GM20000 (cell line): ENCODE results near the gene RAP2A.

Experiments
- DNase-seq: peaks from one replicate; pipeline ENCODE4 v3.0.0; 2012; ENCODE audit warnings: low spot score
- TF ChIP-seq, protein P1 (sequence below): IDR thresholded peaks from 2 replicates; pipeline ENCODE4 v1.5.1; 2012; ENCODE audit warnings: mild to moderate bottlenecking, control low read depth; ENCODE audit errors: extremely low read depth, missing control alignments

The RAP2A gene

GRCh38 chr13:97471711-97472110 lies 37.7 kb downstream of the RAP2A start:
- TF ChIP-seq, protein P1, sequence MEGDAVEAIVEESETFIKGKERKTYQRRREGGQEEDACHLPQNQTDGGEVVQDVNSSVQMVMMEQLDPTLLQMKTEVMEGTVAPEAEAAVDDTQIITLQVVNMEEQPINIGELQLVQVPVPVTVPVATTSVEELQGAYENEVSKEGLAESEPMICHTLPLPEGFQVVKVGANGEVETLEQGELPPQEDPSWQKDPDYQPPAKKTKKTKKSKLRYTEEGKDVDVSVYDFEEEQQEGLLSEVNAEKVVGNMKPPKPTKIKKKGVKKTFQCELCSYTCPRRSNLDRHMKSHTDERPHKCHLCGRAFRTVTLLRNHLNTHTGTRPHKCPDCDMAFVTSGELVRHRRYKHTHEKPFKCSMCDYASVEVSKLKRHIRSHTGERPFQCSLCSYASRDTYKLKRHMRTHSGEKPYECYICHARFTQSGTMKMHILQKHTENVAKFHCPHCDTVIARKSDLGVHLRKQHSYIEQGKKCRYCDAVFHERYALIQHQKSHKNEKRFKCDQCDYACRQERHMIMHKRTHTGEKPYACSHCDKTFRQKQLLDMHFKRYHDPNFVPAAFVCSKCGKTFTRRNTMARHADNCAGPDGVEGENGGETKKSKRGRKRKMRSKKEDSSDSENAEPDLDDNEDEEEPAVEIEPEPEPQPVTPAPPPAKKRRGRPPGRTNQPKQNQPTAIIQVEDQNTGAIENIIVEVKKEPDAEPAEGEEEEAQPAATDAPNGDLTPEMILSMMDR = no peak
- no peak for DNase-seq

GRCh38 chr13:97474349-97474980 lies 40.5 kb downstream of the RAP2A start:
- TF ChIP-seq, protein P1 = no peak
- DNase-seq = no peak

GRCh38 chr13:97475011-97475410 lies 41.0 kb downstream of the RAP2A start:
- TF ChIP-seq, protein P1 = no peak
- DNase-seq = no peak

DNA sequence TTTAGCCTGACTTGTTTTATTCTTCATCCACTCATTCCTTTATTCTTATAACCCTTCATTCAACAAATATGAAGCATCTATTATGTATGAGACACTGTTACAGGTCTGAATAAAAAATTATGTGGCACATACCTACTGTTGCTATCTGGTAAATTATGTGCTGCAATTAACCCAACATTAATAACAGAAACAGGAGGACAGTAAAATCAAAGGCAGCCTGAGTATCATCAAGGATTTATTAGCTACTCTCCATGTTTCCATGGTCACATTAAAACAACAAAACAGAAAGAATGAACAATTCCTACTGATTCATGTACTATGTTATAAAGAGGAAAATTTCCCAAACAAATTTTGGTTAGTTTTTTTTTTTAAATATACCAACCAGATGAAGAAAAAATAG lies 43.9 kb downstream of the RAP2A start:
- DNase-seq = no peak
- TF ChIP-seq, protein P1 = no peak

DNA sequence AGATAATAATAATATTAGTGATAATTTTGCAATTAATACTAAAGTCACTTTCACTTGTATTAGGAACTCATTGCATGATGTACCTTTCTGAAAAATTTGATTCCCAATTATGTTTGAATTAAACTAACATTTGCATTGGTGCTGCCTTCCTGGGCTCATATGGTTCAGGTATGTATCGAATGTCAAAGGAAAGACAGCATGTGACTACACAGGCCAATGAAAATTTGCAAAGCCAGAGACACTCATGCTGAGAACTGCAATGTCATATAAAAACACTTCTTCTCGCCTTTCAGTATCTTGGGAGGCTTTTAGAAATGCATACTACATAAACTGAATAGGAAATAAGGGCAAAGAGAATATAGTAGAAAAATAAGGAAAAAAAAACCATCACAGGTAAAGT lies 44.3 kb downstream of the RAP2A start:
- DNase-seq = no peak
- TF ChIP-seq, protein P1 = no peak

GRCh38 chr13:97483465-97483864 lies 49.5 kb downstream of the RAP2A start:
- no peak for DNase-seq
- TF ChIP-seq, protein P1 = no peak

DNA sequence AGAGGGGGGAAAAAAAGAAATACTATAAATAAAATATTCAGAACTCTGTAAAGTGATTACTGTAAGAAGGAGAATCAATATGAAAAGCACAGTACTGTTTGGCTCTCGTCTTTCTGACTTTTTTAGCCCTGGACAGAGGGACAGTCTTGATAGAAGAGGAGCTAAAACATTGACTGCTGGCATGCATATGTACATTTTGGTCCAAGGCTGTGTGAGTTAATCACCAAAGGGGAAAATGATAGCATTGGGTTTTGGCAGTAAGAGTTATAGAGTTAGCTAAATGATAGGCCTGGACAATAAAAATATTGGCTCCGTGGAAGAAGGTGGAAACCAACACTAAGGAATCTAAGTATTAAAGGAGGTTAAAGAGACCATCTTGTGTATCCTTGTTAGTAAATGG lies 50.3 kb downstream of the RAP2A start:
- no peak for DNase-seq

More for the DNA sequence above, 50.3 kb downstream of the RAP2A start:
- TF ChIP-seq, protein P1 = no peak
